OCI-LY7 (cell line): Measurements from ENCODE around the gene PRX.

Source experiments
- CTCF ChIP-seq: fragments of 200-600 bp; sonication (generic); conservative IDR thresholded peaks from 2 replicates; pipeline ENCODE4 v1.5.1; 2014; ENCODE audit warnings: mild to moderate bottlenecking, antibody characterized with exemption, low read length, moderate library complexity, mixed read lengths
- EZH2phosphoT487 ChIP-seq: fragments of 200-600 bp; sonication (generic); IDR thresholded peaks from 2 replicates; pipeline ENCODE4 v1.6.1; 2018; ENCODE audit warnings: low read depth, borderline replicate concordance, mild to moderate bottlenecking, mixed run types, antibody characterized with exemption, low read length, moderate library complexity, mixed read lengths

- TF ChIP-seq CTCF (no peak), EZH2phosphoT487 (no peak)
Measured at GRCh38 chr19:40419780-40420179, 6.6 kb upstream of the PRX start.
